NCI-H69 (cell line): ENCODE measurements around the gene ULBP3.
"Not testable (repeated sequence)": the region's sequence is repeated elsewhere in the genome, so short reads cannot be mapped to it uniquely, and the experiment has no call there.

Source experiments
- DNase-seq: peaks from one replicate; lab custom pipeline; 2025; lab: John Stamatoyannopoulos, UW

ULBP3 gene

DNA sequence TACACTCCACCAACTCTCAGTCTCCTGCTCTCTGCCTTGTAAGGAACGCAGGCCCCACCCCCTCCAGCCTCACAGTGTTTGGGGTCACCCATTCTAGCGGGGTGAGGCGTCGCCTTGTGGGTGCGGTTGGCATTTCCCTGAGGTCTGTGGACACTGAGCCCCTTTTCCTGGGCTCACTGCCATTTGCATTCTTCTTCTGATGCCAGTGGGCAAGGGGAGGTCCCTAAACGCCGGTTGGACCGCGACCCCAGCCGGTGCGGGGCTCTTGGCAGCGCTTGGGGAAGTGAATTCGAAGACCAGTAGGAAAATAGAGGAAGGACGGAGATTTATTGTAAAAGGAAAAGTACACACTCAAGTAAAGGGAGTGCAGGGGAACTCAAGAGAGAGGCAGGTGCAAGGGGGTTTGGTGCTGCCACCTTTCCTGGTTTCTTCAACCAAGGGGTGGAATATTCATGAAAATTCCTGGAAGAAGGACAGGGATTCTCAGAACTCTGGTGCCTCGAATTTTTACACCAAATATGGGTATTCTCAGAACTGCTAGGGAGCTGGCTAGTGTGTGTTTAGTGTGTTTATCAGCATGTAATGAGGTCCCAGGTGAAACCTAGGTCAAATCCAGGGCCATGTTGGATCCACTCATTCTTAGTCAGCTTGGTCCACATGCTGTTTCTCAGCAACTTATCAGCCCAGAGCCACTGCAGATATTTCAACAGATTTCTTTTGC lies 53.5 kb downstream of the ULBP3 start:
- DNase-seq, result not testable (repeated sequence)

DNA sequence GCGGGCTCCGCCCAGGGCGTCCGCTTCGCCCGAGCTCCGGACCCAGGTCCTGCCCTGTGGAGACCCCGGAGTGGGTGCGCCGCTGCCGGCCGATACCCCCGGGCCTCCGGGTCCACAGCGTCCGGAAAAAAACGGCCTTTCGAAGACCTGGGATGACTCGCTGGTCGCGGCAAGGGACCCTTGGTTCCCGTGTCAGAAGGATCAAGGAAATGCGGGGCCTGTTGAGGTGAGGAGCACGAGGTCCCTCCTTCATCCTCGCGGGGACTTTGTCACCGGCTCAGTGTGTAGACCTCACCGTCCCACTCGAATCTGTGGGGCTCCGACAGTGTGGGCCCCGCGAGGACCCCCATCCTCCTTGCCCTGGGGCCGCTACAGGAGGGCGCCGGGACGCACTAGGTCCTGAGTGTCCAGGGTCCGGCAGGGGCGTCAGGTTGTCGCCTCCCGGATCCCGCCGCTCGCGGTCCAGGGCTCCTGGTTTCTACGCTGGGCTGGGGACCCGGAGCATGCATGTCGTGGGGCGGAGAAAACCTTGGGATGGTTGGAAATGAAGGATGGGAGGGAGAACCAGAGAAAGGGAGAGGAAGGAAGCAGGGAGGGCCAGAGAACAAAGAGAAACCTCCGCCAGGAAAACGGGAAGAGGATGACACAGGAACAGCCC lies 54.2 kb downstream of the ULBP3 start:
- DNase-seq, result not testable (repeated sequence)

DNA sequence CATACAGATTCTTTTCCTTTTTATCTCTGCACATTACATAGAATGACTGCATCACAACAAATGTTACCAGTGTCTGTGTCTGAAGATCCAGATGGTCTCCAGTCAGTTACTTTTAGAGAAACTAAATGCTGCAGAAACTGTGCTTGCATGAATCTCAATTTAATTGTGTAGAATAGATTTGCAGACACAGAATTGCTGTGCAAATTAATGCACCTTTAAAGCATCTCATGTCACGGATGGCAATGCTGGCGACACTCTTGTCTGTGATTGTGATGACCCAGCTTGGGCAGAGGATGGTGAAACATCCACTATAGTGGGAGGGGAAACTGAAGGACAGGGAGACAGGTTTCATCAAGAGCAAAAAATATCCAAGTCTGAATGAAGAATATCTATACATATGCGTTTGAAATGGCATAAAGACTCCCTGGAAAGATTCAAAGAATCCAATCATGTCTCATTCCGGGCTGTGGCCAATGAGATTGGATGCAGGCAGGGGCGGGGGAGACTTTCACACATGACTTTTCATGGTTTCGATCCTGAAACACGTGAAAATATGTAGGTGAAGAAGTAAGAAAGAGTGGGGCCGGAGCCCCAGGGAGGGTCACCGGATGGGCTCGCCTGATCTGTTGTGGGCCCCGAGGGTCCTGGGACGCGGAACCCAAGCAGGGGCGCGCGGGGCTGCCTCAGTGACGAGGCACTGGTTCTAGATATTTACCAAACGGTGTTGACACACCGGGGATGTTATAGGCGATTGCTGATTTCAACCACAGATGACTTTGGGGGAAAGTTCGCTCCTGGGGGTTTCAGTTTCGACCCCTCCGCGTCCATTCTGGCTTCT lies 54.9 kb downstream of the ULBP3 start:
- not testable (repeated sequence) for DNase-seq

DNA sequence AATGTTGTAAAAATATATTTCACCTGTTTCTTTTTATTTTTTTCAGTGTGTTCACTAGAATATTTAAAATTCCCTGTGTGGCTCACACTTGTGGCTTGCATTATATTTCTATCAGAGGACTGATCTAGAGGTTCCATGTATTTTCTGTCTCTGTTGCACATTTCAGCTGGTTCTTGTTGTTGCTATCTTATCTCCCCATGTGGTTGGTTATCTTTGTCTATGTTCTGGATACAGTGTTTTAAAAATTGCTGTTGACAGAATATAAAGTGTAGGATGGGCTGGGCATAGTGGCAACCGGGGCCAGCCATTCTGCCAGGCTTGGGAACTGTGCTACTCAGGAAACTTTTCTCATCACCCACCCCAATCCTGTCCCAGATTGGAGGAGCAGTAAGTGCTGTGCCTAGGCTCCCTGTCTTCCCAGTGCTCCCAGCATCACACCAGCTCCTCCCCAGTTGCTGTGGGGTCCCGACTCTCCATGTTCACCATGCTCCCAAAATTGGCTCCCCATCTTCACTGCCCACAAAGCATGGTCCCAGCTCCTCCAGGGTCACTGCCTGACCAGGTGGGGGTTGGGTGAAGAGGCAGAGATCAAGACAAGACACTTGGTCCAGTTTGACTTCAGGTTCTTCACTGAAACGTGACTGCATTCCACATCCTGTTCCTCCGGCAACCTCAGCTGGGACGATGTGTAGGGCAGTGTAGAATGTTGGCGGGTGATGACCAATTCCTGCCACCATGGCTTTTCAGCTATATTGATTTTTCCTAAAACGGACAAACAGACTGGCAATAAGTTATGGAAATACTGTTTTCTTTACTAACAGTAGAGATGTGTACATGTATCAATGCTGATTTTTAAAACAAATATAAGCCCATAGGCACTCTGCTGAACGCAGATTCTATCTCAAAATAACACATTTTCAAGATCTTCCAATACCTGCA lies 55.8 kb downstream of the ULBP3 start:
- not testable (repeated sequence) for DNase-seq
